Hippocampal formation (tissue), 2 donors: ENCODE measurements around the gene C20orf144.
A peak's percentile ranks its signal among the peaks of the same experiment; 100 is the strongest.

Experiments
- DNase-seq, 2 donors: peaks; one replicate each; lab custom pipeline; 2025; lab: John Stamatoyannopoulos, UW

The C20orf144 gene

DNA sequence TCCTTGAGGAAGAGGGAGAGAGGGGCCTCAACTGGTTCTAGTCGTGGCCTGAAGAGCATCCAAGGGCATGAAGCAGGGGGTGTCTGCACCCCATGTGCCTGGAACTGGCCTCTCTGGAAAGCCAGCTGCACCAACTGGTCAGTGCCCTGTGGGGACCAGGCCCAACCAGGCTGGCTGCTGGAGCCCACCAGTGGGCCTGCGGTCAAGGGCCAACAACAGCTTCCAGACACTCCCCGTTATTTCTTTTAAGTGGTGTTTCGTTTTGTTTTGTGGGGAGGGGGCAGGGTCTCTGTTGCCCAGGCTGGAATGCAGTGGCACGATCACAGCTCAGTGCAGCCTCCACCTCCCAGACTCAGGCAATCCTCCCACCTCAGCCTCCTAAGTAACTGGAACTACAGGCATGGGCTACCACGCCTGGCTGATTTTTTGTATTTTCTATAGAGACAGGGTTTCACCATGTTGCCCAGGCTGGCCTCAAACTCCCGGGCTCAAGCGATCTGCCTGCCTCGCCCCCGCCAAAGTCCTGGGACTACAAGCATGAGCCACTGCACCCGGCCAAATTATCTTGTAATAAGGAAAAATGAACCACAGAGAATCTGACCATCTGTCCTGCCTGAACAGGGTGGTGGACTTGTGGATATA lies 11.9 kb upstream of the C20orf144 start:
- no peak for DNase-seq

- no peak for DNase-seq
Measured at GRCh38 chr20:33650753-33651561, 11.2 kb upstream of the C20orf144 start.

GRCh38 chr20:33651562-33652048 lies 10.5 kb upstream of the C20orf144 start:
- no peak for DNase-seq

DNA sequence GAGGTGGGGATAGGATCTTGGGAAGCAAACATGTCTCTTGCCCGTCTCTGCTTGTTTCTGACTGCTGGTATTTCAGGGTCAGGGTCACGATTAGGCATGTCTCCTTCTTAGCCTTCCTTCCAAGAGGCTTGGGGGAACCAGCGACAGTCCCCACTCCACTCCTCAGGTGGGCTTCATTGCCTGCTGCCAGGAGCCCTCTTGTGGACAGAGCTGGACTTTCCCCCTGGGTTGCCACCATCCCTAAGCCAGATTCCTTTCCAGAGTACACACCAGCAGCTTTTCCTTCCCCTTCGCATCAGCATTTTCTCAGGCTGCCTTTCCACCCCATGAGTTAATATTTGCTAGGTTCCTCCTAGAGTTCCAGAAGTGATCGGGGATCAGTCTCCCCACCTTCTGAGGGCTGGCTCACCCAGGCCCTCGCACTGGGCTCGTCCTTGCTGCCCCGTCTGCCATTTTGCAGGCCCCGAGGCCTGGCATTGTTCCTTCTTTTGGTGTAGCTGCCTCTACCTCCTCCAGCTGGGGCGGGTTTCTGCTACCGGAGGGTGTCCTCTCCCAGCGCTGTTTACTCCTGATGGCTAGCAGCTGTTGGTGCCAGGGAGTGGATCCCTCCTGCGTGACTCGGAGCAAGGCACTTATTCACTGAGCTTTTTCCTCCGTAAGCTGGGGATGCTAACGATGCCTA lies 8.8 kb upstream of the C20orf144 start:
- peak; percentile 53 to 70 for DNase-seq

DNA sequence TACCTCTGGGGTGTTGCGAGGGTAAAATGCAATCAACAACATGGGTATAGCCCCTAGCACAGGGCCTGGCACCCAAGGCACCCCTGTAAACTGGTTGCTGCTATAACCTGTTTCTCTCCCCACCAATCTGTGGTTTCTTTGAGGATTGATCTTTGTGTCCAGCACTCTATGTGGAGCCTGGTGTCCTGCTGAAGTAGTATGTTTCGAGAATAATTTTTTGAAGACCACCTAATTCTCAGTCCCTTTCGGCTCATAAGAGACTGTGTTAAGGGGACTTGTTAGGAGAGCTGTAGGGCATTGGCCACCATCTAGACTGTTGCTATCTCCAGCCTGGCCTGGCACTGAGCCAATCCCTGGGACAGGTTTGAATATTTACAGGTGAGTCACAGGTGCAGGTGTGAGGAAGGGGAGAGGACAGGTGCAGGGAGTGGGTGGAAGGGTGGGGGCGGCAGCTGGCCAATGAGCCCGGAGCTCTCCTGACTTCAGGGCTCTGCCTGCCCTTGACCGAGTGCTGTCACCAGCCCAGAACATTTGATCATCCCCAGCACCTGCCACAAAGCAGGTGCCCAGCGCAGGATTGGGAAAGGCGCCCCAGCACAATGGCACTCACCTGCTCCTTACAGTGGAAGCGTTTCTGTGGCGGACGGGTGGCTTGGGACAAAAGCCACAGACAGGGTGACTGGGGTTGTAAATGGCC lies 8.1 kb upstream of the C20orf144 start:
- DNase-seq: no peak

- no peak for DNase-seq
Measured at GRCh38 chr20:33654680-33655161, 7.4 kb upstream of the C20orf144 start.

DNA sequence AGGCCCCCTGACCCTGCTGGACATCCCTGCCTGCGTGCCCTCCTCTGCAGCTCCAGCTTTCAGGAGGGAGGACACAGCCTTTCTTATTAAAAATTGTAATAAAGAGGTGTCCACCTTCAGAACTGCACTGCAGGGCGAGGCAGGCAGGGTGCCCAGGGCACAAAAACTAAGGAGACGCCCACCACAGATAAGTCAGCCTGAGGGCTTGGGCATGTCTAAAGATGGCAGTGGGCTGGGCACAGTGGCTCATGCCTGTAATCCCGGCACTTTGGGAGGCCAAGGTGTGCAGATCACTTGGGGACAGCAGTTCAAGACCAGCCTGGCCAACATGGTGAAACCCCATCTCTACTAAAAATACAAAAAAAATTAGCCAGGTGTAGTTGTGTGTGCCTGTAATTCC lies 7.0 kb upstream of the C20orf144 start:
- no peak for DNase-seq

DNA sequence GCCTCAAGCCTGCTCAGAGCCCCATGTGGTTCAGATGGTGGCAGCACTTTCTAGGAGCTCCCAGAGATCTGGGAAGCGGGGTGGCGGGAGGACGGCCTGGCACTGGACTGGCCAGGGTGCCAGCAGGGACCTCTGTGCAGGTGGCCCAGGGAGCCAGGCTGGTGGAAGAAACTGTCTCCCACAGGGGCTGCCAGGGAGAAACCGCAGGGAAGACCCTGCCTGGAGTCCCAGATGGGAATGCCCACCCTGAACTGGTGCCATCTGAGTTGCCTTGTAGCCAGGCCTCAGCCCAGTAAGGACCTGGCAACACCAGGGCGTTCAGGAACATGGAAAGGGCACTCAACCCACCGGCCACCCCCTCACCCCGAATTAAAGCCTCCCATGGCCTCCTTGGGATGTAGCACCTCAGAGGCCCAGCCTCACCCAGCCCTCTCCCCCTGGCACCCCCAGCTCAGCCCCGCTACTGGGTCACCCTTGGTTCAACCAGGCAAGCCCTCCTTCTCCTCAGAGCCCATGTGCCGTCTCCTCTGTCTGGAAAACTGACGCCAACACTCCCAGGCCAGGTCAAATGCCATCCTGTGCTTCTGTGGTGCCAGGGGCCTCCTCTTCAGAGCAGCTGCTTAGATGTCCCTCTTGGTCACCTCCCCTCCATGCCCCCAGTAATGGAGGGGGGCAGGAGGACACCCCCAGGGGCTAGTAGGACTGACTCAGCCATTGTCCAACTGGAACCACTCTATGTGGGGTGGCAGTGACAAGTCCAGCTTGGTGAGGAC lies 5.9 kb upstream of the C20orf144 start:
- no peak for DNase-seq

DNA sequence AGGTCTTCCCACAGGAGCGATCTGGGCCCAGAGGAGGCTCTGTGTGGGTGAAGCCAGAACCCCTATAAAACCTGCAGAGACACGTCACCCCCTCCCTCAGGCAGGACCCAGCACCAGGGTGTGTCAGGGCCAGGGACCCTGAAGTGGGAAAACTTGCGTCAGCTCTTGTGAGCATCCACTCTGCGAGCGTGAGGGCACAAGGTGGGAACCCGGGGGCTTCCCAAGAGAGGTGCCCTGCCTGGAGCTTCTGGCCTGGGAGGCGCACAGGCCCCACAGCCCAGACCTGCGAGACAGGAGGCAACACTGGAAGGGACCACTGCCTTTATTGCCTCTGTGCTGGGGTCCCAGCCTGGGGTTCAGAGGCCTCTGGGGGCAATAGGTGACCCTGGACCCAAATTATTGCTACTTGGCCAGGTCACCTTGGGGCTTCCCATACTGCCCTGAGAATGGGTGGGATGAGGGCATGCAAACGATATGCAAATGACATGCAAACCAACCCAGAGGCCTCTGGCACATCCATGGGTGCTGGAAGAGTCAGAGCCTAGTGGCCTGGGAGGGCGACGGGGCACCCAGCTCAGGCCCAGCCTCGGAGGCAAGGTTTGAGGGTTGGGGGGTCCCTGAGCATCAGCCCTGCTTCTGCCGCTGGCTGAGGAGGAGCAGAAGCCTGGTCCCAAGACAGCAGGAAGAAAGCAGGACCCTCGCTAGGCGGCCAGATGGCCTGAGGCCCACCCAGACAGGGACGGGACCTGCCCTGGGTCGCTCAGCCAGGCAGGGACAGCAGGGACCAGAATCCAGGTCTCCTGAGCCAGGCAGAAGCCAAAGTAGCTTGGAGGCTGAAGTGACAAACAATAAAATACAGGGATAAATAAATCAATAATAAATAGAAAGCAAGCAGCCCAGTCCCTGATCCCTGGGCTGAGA lies 5.1 kb upstream of the C20orf144 start:
- DNase-seq: no peak

DNA sequence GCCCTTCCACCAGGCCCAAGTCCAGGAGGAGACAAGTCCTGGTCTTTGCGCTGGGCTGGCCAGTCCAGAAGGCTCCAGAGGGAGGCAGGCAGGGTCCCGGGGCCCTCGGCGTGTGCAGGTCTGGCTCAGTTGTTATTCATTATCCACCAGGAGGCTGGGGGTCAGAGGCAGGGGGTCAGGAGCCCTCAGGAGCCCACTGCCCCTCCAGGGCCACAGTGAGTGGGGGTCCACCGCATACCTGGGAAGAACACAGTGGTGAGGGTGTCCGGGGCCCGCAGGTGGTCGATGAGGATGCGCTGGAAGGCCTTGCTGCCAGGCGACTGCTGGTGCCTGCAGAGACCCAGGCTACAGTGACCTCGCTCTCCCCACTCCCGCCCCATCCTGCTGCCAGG lies 4.4 kb upstream of the C20orf144 start:
- DNase-seq: no peak

- DNase-seq: no peak
Measured at GRCh38 chr20:33658510-33658909, 3.6 kb upstream of the C20orf144 start.

GRCh38 chr20:33658929-33659328 lies 3.2 kb upstream of the C20orf144 start:
- DNase-seq: no peak

- DNase-seq: no peak
Measured at GRCh38 chr20:33659341-33660034, 2.6 kb upstream of the C20orf144 start.

- DNase-seq: no peak
Measured at GRCh38 chr20:33660035-33660684, 2.0 kb upstream of the C20orf144 start.

DNA sequence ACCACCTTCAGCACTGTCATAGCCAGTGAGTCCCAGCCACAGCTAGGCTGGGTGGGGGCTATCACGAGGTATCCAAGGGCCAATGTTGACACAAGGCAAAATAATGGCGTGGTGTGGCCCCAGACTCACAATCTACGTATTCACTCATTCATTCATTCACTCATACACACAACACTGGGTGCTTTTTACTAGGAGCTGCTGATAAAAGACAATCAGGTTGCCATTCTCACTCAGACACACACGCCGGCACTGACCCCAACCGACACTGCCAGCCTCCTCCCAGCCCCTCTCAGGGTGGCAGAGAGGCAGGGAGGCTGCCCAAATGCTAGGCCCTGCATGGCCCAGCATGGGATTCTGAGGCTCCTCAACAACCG lies 1.5 kb upstream of the C20orf144 start:
- DNase-seq: no peak

DNA sequence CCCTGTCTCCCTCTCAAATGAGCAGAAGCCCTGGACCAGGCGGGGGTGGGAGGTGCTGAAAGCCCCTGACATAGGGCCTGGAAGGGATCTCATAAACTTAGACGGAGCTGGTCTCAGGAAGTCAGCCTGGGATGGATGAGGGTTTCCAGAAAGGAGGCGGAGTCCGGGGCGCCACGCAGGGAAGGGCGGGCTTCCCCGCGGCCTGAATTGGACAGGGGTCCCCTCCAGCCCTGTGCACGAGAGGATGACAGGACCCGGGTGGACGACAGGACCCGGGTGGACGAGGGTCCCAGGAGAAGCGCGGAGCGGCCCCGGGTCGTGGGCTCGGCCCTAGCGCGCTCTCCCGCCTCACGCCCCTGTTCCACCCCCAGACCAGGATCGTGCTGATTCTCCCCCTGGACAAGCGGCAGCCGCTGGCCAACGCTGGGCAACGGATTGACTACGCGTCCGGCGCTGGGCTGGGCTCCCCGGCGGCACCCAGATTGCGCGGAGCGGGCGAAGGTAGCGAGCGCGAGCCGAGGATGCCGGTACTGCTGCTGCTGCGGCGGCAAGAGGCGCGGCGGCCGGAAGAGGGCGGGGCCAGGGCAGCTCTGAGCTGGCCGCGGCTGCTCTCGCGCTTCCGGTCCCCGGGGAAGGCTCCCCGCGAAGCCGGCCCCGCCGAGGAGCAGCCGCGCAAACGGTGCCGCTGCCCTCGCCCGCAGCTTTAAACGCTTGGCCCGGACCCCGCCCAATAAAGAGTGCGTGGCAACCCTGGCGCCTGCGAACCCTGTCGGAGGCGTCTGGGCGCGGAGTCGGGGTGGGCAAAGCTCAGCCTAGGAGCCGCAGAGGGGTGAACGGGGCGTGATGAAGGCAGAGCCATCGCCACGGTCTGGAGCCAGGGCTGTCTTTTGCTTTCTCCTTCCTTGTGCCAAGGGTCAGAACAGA lies 1.3 kb downstream of the C20orf144 start:
- peak; percentile 67 to 77 for DNase-seq

DNA sequence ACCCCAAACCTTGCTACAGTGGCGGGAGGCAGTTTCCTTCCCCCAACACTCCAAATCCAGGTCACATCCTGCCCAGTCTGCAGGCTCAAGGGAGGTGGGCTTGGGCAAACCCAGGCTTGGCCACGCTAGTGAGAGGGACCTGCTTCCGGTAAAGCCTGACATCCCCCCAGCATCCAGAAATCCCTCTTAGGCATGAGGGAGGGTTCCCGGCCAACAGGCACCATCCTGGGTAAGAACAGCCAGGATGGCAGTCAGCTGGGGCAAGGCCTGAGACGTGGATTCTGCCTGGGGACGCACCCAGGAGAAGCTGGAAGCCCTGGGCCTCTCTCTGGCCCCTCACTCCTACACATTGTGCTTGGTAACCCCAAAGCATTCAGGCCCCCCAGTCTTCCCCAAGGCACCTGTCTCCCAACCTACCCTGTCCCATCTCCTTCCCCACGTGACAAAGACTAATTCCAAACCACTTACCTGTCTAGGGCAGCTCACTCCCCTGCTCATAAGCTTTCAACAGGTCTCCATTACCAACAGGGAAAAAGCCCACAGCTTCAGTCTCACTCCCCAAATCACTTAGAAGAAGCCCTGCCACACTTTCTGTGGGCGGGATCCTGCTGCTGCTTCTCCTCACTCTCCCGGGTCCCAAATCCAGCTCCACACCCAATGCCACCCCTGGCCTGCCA lies 2.1 kb downstream of the C20orf144 start:
- no peak for DNase-seq
